ENCODE results near the gene NUFIP1. TPM values are rescaled to one million over a fixed set of nuclear protein-coding genes. Genes with fewer than 3 reads are reported as not detected.

Gene NUFIP1
- total RNA-seq, 1 experiment from 2014 or later, result 7.3 TPM

GRCh38 chr13:45007225-45007624 is 18.0 kb upstream of the NUFIP1 start:
- H3K27ac ChIP-seq, result no peak overlapping the region
- no TSS peak for BruUV-seq (replicated peaks)
- no peaks in the 10 kb centered on the region for H3K27me3 ChIP-seq (ENCODE audit: insufficient read depth, low read depth)
- intact Hi-C loops (cut with micrococcal nuclease; ENCODE audit: unreplicated experiment), result no loop called here
- H3K4me3 ChIP-seq, result no peak overlapping the region
- TF ChIP-seq EZH2 (IDR thresholded peaks at IDR 0.05; ENCODE audit: low read depth) (no peak), CTCF (conservative IDR thresholded peaks at IDR 0.05) (no peak)
- ChIA-PET CTCF (no interaction called here), POLR2A (ENCODE audit: unreplicated experiment) (no interaction called here)
- no peaks in the 10 kb centered on the region for H3K9me3 ChIP-seq (ENCODE audit: insufficient read depth, low read depth)
- peaks cover 16% of the 10 kb centered on the region for H3K36me3 ChIP-seq (ENCODE audit: low read depth)
- H2AFZ ChIP-seq, result no peak overlapping the region
- DNase-seq, result no peak
- H3F3A ChIP-seq (ENCODE audit: insufficient read depth, low read depth), result no peaks in the 10 kb centered on the region
- H3K4me2 ChIP-seq, result no peak overlapping the region
- no peaks in the 10 kb centered on the region for H4K20me1 ChIP-seq (ENCODE audit: insufficient read depth)
- no peaks in the 10 kb centered on the region for H3K79me2 ChIP-seq (ENCODE audit: low read depth)
- no peaks in the 10 kb centered on the region for H3K9me2 ChIP-seq (ENCODE audit: insufficient read depth)
- H3K4me1 ChIP-seq (replicated peaks; ENCODE audit: insufficient read depth), result no peaks in the 10 kb centered on the region

- Histone ChIP-seq H3K27me3 (ENCODE audit: insufficient read depth, low read depth) (no peaks in the 10 kb centered on the region), H2AFZ (no peak overlapping the region), H3K79me2 (ENCODE audit: low read depth) (no peaks in the 10 kb centered on the region), H3K27ac (no peak overlapping the region), H3K4me3 (no peak overlapping the region), H4K20me1 (ENCODE audit: insufficient read depth) (no peaks in the 10 kb centered on the region), H3K9me3 (ENCODE audit: insufficient read depth, low read depth) (no peaks in the 10 kb centered on the region), H3K4me2 (no peak overlapping the region), H3K4me1 (replicated peaks; ENCODE audit: insufficient read depth) (no peaks in the 10 kb centered on the region), H3K9me2 (ENCODE audit: insufficient read depth) (no peaks in the 10 kb centered on the region), H3F3A (ENCODE audit: insufficient read depth, low read depth) (no peaks in the 10 kb centered on the region), H3K36me3 (ENCODE audit: low read depth) (peaks cover 4% of the 10 kb centered on the region; the same call in 1 of the 2 replicates)
- ChIA-PET CTCF (interaction anchor here (0.5 kb wide), 1 partner anchor 390 kb away, joined by 4 read pairs; no protein-coding TSS in a partner anchor), POLR2A (ENCODE audit: unreplicated experiment) (no interaction called here)
- BruUV-seq (replicated peaks), result no TSS peak
- DNase-seq, result no peak
- TF ChIP-seq CTCF (conservative IDR thresholded peaks at IDR 0.05) (no peak), EZH2 (IDR thresholded peaks at IDR 0.05; ENCODE audit: low read depth) (no peak)
- intact Hi-C loops (cut with micrococcal nuclease; ENCODE audit: unreplicated experiment), result no loop called here
Observed at GRCh38 chr13:45004096-45004495, 14.8 kb upstream of the NUFIP1 start.

GRCh38 chr13:45003417-45003816 is 14.1 kb upstream of the NUFIP1 start:
- H3K4me2 ChIP-seq, result no peak overlapping the region
- TF ChIP-seq CTCF (conservative IDR thresholded peaks at IDR 0.05) (no peak), EZH2 (IDR thresholded peaks at IDR 0.05; ENCODE audit: low read depth) (no peak)
- no peak overlapping the region for H3K4me3 ChIP-seq
- CTCF ChIA-PET, result no interaction called here
- 0 out of 2 replicates have a peak, but pooled peaks cover 2% of the 10 kb centered on the region for H4K20me1 ChIP-seq (ENCODE audit: insufficient read depth)
- no peak for DNase-seq
- no peaks in the 10 kb centered on the region for H3K27me3 ChIP-seq (ENCODE audit: insufficient read depth, low read depth)
- POLR2A ChIA-PET (ENCODE audit: unreplicated experiment), result no interaction called here
- H2AFZ ChIP-seq, result no peak overlapping the region
- H3K27ac ChIP-seq, result no peak overlapping the region
- no peaks in the 10 kb centered on the region for H3K9me2 ChIP-seq (ENCODE audit: insufficient read depth)
- no TSS peak for BruUV-seq (replicated peaks)
- intact Hi-C loops (cut with micrococcal nuclease; ENCODE audit: unreplicated experiment), result no loop called here
- H3F3A ChIP-seq (ENCODE audit: insufficient read depth, low read depth), result no peaks in the 10 kb centered on the region
- H3K79me2 ChIP-seq (ENCODE audit: low read depth), result no peaks in the 10 kb centered on the region
- H3K4me1 ChIP-seq (replicated peaks; ENCODE audit: insufficient read depth), result no peaks in the 10 kb centered on the region
- no peaks in the 10 kb centered on the region for H3K9me3 ChIP-seq (ENCODE audit: insufficient read depth, low read depth)
- no peaks in the 10 kb centered on the region; the same call in 1 of the 2 replicates for H3K36me3 ChIP-seq (ENCODE audit: low read depth)
